ENCODE measurements around the gene PUS10. TPM values are rescaled to one million over a fixed set of nuclear protein-coding genes. Genes with fewer than 3 reads are reported as not detected.
"Not testable (repeated sequence)": the region's sequence is repeated elsewhere in the genome, so short reads cannot be mapped to it uniquely, and the experiment has no call there.

Gene PUS10
- total RNA-seq, 2 donors from 2014 or later = 12.6 to 18.5 TPM

- ATAC-seq = no peak
- no peak overlapping the region for H3K4me3 Mint-ChIP-seq
- no peaks in the 10 kb centered on the region for H3K36me3 Mint-ChIP-seq
- no peaks in the 10 kb centered on the region for H3K27me3 Mint-ChIP-seq
- no peak for DNase-seq (ENCODE audit: low spot score)
- H3K9me3 Mint-ChIP-seq = no peaks in the 10 kb centered on the region
- H3K27ac Mint-ChIP-seq = no peak overlapping the region
- H3K4me1 Mint-ChIP-seq (ENCODE audit: low read depth in 2 of 2) = peaks cover 4 to 6% of the 10 kb centered on the region in 2 donors
Measured at GRCh38 chr2:60998628-60999545, 19.2 kb downstream of the PUS10 start.

DNA sequence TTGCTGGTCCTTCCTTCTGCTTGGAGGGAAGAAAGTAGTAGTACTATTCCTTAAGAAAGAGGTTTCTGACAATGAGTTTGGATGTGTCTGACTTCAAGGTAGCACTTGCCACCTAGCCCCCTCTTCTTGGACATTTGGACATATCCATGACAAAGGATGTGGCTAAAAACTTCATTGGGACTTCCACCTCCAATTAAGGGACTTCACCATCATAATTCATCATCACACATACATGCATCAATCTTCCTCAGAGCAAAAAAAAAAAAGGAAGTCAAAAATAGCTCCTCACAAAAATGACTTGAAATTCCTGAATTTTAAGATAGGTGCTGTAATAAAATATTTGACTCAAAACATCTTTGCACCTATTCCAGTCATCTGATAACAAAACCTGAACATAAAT lies 23.9 kb downstream of the PUS10 start:
- peaks cover 9% of the 10 kb centered on the region for H3K36me3 Mint-ChIP-seq
- H3K4me1 Mint-ChIP-seq (ENCODE audit: low read depth in 2 of 2) = peaks cover 18 to 19% of the 10 kb centered on the region in 2 donors
- DNase-seq (ENCODE audit: low spot score) (no peak), ATAC-seq (no peak)
- peak overlapping the region; percentile 82 to 96 for H3K27ac Mint-ChIP-seq
- no peaks in the 10 kb centered on the region for H3K9me3 Mint-ChIP-seq
- H3K27me3 Mint-ChIP-seq = no peaks in the 10 kb centered on the region
- no peak overlapping the region for H3K4me3 Mint-ChIP-seq

DNA sequence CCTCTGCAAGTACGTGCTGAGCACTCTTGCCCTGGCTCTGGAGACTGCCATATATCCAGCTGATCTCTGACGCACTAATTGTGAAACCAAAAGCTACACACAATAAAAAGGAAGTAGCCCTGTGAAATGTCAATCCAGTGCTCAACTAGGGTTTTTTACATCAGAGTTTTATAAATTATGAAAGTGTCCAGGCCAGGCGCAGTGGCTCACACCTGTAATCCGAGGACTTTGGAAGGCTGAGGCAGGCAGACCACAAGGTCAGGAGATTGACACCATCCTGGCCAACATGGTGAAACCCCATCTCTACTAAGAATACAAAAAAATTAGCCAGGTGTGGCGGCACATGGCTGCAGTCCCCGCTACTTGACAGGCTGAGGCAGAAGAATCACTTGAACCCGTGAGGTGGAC lies 25.1 kb downstream of the PUS10 start:
- ATAC-seq = peak; percentile 98
- H3K27me3 Mint-ChIP-seq = no peaks in the 10 kb centered on the region
- peak overlapping the region; percentile 82 to 96 for H3K27ac Mint-ChIP-seq
- DNase-seq (ENCODE audit: low spot score) = peak; percentile 70
- peaks cover 9% of the 10 kb centered on the region for H3K36me3 Mint-ChIP-seq
- H3K4me1 Mint-ChIP-seq (ENCODE audit: low read depth in 2 of 2) = peaks cover 18 to 19% of the 10 kb centered on the region in 2 donors
- H3K4me3 Mint-ChIP-seq = peak overlapping the region; percentile 61
- H3K9me3 Mint-ChIP-seq = no peaks in the 10 kb centered on the region

DNA sequence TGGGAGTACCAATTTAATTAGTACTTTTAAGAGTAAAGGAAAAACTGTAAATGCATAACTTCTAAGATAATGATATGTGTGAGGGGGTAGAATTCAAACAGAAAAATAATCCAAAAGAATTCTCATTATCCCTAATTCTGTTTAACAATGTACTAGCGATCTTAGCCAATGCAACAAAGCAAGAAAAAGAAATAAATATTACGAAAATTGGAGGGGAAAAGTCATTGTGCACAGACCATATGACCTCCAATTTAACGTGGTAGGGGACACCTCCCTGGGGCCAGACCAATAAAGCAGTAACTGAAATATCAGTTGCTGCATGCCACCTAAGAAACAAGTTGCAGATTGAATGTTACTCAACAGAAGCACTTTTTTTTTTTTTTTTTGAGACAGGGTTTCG lies 26.4 kb downstream of the PUS10 start:
- H3K4me3 Mint-ChIP-seq = no peak overlapping the region
- H3K27me3 Mint-ChIP-seq = no peaks in the 10 kb centered on the region
- no peaks in the 10 kb centered on the region for H3K9me3 Mint-ChIP-seq
- peak overlapping the region in 1 of 2 donors; percentile 96 for H3K27ac Mint-ChIP-seq
- peaks cover 13% of the 10 kb centered on the region for H3K36me3 Mint-ChIP-seq
- ATAC-seq (no peak), DNase-seq (ENCODE audit: low spot score) (no peak)
- H3K4me1 Mint-ChIP-seq (ENCODE audit: low read depth in 2 of 2) = peaks cover 14 to 22% of the 10 kb centered on the region in 2 donors

DNA sequence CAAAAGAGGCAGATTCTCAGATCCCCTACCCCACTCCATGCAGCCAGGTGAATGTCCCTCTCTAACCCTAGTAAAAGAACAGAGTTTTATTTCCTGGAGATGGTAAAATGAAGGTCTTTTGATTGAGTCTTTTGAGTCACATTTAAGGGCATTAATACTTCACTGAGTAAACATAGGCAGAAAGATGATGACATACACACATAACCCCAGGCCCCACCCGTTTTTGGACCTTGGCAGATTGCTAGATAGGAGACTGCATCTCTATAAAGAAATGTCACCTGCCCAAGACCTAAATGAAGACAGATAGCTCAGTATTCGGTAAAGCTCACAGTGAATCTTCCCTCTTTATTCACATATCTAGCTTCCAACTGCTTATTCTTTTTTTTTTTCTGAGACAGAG lies 28.8 kb downstream of the PUS10 start:
- DNase-seq (ENCODE audit: low spot score) = no peak
- H3K36me3 Mint-ChIP-seq = peaks cover 13% of the 10 kb centered on the region
- H3K27me3 Mint-ChIP-seq = no peaks in the 10 kb centered on the region
- no peak overlapping the region for H3K4me3 Mint-ChIP-seq
- H3K27ac Mint-ChIP-seq = no peak overlapping the region
- no peaks in the 10 kb centered on the region for H3K9me3 Mint-ChIP-seq
- peaks cover 14 to 17% of the 10 kb centered on the region in 2 donors for H3K4me1 Mint-ChIP-seq (ENCODE audit: low read depth in 2 of 2)
- ATAC-seq = no peak

DNA sequence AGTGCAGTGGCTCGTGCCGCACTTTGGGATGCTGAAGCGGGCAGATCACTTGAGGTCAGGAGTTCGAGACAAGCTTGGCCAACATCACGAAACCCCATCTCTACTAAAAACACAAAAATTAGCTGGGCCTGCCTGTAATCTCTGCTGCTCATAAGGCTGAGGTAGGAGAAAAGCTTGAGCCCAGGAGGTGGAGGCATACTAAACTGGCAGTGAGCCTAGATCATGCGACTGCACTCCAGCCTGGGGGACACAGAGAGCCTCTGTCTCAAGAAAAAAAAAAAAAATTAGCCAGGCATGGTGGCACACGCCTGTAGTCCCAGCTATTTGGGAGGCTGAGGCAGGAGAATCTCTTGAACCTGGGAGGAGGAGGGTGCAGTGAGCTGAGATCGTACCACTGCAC lies 30.4 kb downstream of the PUS10 start:
- ATAC-seq; H3K4me3 Mint-ChIP-seq; DNase-seq (ENCODE audit: low spot score); H3K27me3 Mint-ChIP-seq; H3K9me3 Mint-ChIP-seq; H3K4me1 Mint-ChIP-seq (ENCODE audit: low read depth in 2 of 2): not testable (repeated sequence)
- Mint-ChIP-seq H3K27ac (peak overlapping the region in 1 of 2 donors; percentile 23), H3K36me3 (peaks cover 11% of the 10 kb centered on the region)

DNA sequence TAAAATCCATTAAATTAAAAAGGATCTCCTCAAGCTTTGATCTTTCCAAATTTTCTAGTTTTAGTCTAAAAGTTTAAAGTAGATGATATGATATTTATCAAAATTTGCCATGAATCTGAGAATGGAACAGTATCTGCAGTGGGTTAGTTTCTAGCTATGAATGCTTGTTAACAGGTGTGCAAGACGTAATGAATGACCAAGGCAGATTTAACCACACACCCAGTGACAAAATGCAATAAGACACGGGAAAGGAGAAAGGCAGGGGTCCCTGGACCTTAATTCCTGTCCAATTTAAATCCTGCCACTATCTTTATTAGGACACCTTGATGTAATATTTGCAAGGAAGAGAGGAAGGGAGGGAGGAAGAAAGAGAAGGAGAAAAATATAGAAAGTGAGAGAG lies 31.0 kb downstream of the PUS10 start:
- peaks cover 5% of the 10 kb centered on the region for H3K36me3 Mint-ChIP-seq
- peaks cover 0 to 5% of the 10 kb centered on the region in 2 donors for H3K4me1 Mint-ChIP-seq (ENCODE audit: low read depth in 2 of 2)
- H3K27ac Mint-ChIP-seq = peak overlapping the region in 1 of 2 donors; percentile 23
- H3K4me3 Mint-ChIP-seq = no peak overlapping the region
- ATAC-seq (no peak), DNase-seq (ENCODE audit: low spot score) (no peak)
- H3K9me3 Mint-ChIP-seq = no peaks in the 10 kb centered on the region
- H3K27me3 Mint-ChIP-seq = no peaks in the 10 kb centered on the region

GRCh38 chr2:60984720-60985119 lies 33.3 kb downstream of the PUS10 start:
- Mint-ChIP-seq H3K4me3 (no peak overlapping the region), H3K27me3 (no peaks in the 10 kb centered on the region), H3K4me1 (ENCODE audit: low read depth in 2 of 2) (peaks cover 5 to 8% of the 10 kb centered on the region in 2 donors), H3K9me3 (no peaks in the 10 kb centered on the region), H3K36me3 (peaks cover 5% of the 10 kb centered on the region), H3K27ac (no peak overlapping the region)
- ATAC-seq (no peak), DNase-seq (ENCODE audit: low spot score) (no peak)

GRCh38 chr2:60982066-60982465 lies 36.0 kb downstream of the PUS10 start:
- H3K36me3 Mint-ChIP-seq; H3K4me3 Mint-ChIP-seq; DNase-seq (ENCODE audit: low spot score); ATAC-seq; H3K27ac Mint-ChIP-seq; H3K9me3 Mint-ChIP-seq; H3K27me3 Mint-ChIP-seq: not testable (repeated sequence)
- H3K4me1 Mint-ChIP-seq (ENCODE audit: low read depth in 2 of 2) = peaks cover 18 to 22% of the 10 kb centered on the region in 2 donors

DNA sequence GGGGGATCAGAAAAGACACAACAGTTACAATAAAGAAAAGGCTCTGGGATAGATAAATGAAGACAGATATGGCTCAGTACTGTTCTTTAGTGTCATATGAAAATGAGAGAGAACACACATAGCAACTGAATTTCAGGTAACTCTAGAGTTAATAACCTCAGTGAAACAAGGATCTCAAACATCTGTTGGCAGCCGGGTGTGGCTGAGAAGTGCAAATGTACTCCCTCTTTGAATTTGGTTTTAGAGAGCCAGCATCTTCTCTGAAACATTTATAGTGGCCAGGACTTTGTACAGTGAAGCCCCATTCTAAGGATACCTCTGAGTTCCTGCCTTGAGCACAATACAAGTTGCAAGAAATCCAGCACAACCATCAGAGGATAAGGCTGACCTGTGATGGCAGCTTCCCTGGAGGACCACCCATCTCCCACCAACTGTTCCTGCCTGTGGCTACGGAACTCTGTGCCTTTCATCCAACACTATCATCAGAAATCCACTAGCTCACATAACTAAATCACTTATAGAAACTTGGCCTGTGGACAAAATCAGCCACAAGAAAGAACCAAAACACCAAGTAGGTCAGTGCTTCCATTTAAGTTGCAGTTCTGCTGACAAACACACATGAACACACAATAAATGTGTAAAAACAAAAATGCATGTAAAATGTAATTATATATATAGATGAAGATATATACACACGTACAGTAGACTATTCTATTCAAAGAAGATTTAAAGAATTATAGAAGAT lies 37.8 kb downstream of the PUS10 start:
- Mint-ChIP-seq H3K36me3 (no peaks in the 10 kb centered on the region), H3K9me3 (no peaks in the 10 kb centered on the region), H3K4me3 (no peak overlapping the region), H3K4me1 (ENCODE audit: low read depth in 2 of 2) (peaks cover 22 to 25% of the 10 kb centered on the region in 2 donors), H3K27ac (peak overlapping the region in 1 of 2 donors; percentile 22), H3K27me3 (no peaks in the 10 kb centered on the region)
- ATAC-seq = no peak
- DNase-seq (ENCODE audit: low spot score) = no peak

DNA sequence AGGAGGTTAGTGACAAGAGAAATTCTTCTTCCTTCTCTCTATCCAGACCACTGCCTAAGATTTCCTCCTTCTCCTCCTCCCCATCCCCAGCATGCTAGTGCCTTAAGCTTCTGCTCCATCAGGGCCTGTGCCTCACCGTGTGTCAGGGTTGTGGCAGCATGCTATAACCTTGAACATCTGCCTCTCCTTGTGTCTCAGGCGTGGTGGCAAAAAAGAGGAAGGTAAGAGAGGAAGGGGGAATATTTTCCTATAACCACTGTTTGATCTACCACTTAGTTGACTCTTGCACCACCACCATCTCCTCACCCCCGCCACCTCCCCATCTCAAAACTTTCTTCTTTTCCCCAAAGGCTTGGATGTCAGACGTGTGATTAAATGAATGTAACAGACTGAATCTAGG lies 38.8 kb downstream of the PUS10 start:
- H3K9me3 Mint-ChIP-seq = no peaks in the 10 kb centered on the region
- H3K27ac Mint-ChIP-seq = peak overlapping the region in 1 of 2 donors; percentile 22
- H3K4me1 Mint-ChIP-seq (ENCODE audit: low read depth in 2 of 2) = peaks cover 22 to 25% of the 10 kb centered on the region in 2 donors
- ATAC-seq (no peak), DNase-seq (ENCODE audit: low spot score) (no peak)
- H3K36me3 Mint-ChIP-seq = no peaks in the 10 kb centered on the region
- H3K27me3 Mint-ChIP-seq = no peaks in the 10 kb centered on the region
- H3K4me3 Mint-ChIP-seq = no peak overlapping the region

DNA sequence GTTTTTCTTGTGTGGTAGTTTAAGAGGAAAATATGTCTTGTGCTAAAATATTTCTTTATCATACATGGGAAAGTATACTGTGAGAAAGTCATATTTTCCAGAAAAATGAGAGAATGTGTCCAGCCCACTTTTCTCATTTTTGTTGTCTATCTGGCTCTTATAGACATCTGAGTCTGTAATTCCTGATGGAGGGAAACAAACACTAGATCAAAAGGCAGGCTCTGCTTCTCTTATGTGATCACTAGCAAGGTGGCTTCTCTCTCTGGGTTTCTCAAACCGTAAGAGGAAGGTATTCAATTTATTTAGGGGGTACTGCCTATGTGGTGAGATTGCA lies 40.5 kb downstream of the PUS10 start:
- peaks cover 22 to 25% of the 10 kb centered on the region in 2 donors for H3K4me1 Mint-ChIP-seq (ENCODE audit: low read depth in 2 of 2)
- no peak for DNase-seq (ENCODE audit: low spot score)
- no peak for ATAC-seq
- H3K36me3 Mint-ChIP-seq = no peaks in the 10 kb centered on the region
- no peaks in the 10 kb centered on the region for H3K9me3 Mint-ChIP-seq
- peak overlapping the region; percentile 21 for H3K4me3 Mint-ChIP-seq
- H3K27me3 Mint-ChIP-seq = no peaks in the 10 kb centered on the region
- H3K27ac Mint-ChIP-seq = peak overlapping the region; percentile 1 to 5

DNA sequence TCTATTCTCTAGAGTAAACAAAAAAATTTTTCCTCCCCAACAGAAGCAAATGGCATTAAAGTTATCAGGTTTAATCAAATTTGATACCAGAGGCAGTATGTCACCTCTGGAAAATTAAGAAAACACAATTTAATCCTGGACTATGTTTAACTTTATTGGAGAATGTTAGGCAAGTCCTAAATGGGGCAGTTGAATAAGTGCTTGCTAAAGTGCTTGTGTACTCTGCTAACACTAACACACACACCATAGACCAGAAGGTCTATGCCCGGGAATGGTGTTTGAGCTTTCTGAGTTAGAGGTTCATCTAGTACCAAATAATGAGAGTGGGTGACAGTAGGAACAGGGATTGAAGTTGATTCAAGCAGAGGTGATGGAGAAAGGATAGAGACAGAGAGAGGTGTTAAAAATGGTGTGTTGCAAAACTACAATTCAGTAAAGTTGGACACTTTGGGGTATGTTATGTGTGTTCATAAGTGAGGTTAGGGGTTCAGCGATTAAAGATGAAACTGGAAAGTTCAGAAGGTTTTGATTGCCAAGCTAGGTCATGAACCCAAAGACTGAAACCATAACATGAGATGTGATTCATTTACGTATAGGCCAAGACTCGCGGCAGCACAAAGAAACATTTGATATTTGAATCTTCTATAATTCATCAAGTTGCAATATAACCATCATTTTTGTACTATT lies 41.0 kb downstream of the PUS10 start:
- H3K4me1 Mint-ChIP-seq (ENCODE audit: low read depth in 2 of 2) = peaks cover 22 to 25% of the 10 kb centered on the region in 2 donors
- peak overlapping the region; percentile 21 for H3K4me3 Mint-ChIP-seq
- H3K9me3 Mint-ChIP-seq = no peaks in the 10 kb centered on the region
- peak; percentile 70 to 83 for ATAC-seq
- H3K27ac Mint-ChIP-seq = peak overlapping the region; percentile 1 to 5
- DNase-seq (ENCODE audit: low spot score) = no peak
- no peaks in the 10 kb centered on the region for H3K36me3 Mint-ChIP-seq
- H3K27me3 Mint-ChIP-seq = no peaks in the 10 kb centered on the region

Measured in natural killer cell treated with Interleukin-12 subunit alpha and Interleukin-12 subunit beta and Interleukin-15 and Interleukin-18, amount 100 ng/mL, for 72 hours (primary cell).